GM21619 (cell line): ENCODE data around the gene GAS2L3.
"Not testable (repeated sequence)": the region's sequence is repeated elsewhere in the genome, so short reads cannot be mapped to it uniquely, and the experiment has no call there.

Experiments
- ATAC-seq: cut with Tn5 transposase; IDR thresholded peaks from one replicate; pipeline ENCODE4 v1.9.1; 2021; ENCODE audit not compliant: unreplicated experiment

Gene GAS2L3

GRCh38 chr12:100573292-100574186 is at the start of gene GAS2L3:
GAS2L3 (plus strand) TSS chr12:100573684; CDS start chr12:100594905, 21,221 bp downstream.
- ATAC-seq, result peak; percentile 97

DNA sequence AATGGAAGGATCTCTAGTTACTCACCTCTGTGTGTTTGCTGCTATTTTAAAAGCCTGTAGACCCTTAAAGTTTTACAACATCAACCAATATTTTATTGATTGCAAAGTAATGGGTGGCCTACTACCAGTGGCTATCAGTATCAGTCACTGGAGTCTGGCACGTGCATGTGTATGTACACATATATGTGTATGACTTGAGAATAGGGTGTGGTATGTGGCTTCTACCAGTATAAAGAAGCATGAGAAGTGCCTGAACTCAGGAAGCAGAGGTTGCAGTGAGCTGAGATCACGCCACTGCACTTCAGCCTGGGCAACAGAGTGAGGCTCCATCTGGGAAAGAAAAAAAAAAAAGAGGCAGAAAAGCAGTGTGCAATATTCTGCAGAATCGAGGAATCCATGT is 45.5 kb upstream of the GAS2L3 start:
- no peak for ATAC-seq

DNA sequence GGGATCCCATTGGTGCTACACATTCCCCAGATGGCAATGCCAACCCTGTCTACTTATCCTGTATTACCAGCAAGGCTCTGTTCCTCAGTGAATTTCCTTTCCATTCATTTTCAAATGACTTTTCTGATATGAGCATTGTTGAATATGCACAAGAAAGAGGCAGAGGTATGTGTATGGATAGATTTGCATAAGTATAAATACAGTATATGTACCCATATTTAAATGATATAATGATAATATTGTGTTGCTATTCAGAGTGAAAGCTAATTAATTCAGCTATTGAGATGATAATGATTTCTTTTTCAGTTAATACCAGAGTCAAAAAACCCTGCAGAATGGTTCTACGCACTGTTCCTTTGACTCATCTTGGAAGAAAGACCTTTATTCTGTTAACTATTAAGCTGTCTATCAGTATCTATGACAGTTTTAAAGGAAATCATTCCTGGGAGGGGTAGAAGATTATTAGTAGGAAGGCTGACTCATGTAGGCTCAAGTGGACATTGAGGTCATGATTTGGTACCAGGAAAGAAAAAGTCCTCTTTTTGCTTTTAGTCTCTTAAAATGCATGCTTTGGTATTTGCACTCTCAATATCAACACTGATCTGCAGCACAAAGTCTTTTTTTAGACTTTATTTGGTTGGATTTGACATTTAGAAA is 44.9 kb upstream of the GAS2L3 start:
- no peak for ATAC-seq

DNA sequence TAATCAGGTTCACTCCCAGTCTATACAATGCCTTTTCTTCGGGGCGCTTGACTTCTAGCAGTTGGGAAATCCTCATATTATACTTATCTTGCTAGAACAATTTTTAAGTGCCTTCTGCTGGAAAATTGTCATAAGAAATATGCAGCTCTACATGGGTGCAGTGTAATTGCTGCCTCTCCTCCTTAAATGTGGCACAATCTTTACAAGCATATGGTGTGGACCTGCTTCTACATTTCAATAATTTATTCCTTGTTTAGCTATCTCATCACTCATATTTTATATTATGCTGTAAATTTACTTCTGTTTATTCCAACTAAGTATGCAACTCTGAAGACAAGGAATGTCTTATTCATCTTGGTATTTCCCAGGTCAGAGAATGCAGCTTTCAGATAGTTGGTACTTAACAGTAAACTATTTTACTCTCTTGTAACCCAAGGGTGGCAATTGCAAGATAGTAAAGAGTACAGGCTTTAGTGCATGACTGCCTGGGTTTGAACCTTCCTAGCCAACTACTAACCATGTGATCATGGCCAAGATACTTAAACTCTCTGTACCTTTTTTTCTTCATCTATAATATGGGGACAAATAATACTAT is 43.6 kb upstream of the GAS2L3 start:
- no peak for ATAC-seq

DNA sequence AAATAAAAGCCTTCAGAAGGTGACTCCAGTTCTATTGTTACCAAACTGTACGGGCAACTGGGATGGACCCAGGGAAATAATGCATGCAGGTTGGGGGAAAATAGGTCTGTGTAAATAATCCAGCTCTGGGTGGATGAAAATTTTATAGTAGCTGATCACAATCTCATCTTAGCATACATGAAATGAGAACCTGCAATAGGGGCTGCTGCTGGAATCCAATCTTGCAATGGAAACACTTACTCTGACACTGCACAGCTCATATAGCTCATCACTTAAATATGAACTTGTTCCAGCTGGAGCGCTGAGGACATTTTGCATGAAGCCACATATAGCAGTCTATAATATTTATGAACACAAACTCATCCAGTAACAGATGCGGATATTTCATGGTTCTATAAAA is 40.1 kb upstream of the GAS2L3 start:
- ATAC-seq, result no peak

- no peak for ATAC-seq
Measured at GRCh38 chr12:100534625-100535227, 38.8 kb upstream of the GAS2L3 start.

GRCh38 chr12:100539202-100539601 is 34.3 kb upstream of the GAS2L3 start:
- ATAC-seq, result no peak

DNA sequence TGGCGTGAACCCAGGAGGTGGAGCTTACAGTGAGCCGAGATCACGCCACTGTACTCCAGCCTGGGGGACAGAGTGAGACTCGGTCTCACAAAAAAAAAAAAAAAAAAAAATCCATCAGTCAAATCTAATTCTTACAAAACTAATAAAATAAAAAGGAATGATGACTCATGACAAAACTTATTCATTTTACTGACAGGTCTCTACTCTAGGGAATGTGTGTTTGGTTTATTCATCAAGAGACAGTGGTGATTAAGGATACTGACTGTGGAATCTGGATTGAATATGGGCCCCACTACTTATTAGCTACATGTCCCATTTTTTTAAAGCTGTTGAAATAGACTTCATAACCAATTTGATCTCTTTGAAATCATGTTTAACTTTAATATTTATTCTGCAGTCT is 29.3 kb upstream of the GAS2L3 start:
- no peak for ATAC-seq

- ATAC-seq, result no peak
Measured at GRCh38 chr12:100545092-100545491, 28.4 kb upstream of the GAS2L3 start.

DNA sequence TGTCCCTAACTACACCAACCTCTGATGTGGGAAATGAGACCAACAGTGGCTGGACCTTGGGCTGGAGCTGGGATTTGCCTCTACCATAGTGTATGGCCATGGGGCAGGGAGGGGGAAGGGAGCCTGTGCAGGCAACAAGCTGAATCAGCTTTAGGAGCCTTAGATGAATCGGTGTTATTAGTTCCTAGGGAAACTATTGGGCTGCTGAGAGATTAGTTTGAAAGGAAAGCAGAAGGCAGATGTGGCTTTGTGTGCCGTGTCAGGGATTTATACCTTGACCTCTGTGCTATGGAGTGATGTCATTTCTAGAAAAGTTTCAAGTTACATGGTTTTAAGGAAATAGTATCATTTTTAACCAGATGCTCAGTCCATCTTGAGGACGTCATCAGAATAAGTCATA is 19.5 kb upstream of the GAS2L3 start:
- no peak for ATAC-seq

DNA sequence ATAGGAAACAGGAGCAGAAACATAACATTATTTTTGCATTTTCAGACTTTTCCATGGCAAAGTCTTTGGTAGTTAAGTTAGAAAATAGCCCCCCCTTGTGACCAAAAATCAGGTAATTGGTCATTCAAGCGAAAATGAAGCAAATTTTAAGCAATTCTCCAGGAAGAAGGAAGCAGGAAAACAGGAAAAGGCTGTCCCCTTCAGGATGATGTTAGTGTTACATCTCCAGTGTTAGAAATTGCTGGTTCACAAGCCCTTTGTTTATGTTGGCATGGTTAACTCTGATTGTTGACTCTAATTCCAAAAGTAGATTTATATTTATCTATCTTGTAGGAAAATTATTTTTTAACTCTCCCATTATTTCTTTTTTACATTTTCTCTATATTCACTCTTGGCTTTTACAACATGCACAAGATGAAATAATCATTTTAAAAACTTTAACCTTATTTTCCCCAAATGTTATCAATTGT is 18.8 kb upstream of the GAS2L3 start:
- no peak for ATAC-seq

- no peak for ATAC-seq
Measured at GRCh38 chr12:100555722-100556121, 17.8 kb upstream of the GAS2L3 start.

GRCh38 chr12:100557357-100557756 is 16.1 kb upstream of the GAS2L3 start:
- ATAC-seq, result no peak

- not testable (repeated sequence) for ATAC-seq
Measured at GRCh38 chr12:100559261-100559660, 14.2 kb upstream of the GAS2L3 start.

- no peak for ATAC-seq
Measured at GRCh38 chr12:100564090-100564489, 9.4 kb upstream of the GAS2L3 start.

GRCh38 chr12:100564905-100565467 is 8.5 kb upstream of the GAS2L3 start:
- ATAC-seq, result no peak

- ATAC-seq, result no peak
Measured at GRCh38 chr12:100565987-100566545, 7.4 kb upstream of the GAS2L3 start.

- peak; percentile 91 for ATAC-seq
Measured at GRCh38 chr12:100566887-100567637, 6.4 kb upstream of the GAS2L3 start.

- ATAC-seq, result peak; percentile 23
Measured at GRCh38 chr12:100567945-100568344, 5.5 kb upstream of the GAS2L3 start.

DNA sequence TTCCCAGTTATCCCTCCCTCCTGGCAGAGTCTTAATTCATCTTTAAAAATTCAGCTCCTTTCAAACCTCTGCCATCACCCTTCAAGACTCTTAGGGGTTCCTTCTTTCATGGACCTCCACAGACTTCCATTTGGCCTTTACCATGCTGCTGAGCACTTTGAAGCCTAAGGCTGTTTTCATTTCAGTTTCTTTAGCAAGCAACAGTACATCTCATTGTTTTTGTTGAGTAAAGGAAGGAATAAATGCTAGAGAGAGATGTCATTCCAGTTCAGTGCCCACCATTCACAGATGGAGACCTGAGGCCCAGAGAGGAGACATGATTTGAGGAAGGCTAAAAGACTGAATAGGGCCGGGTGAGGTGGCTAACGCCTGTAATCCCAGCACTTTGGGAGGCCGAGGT is 1.3 kb upstream of the GAS2L3 start:
- no peak for ATAC-seq
